GM18867 (cell line): Measurements from ENCODE around the gene EIF2S2.
"Not testable (repeated sequence)": the region's sequence is repeated elsewhere in the genome, so short reads cannot be mapped to it uniquely, and the experiment has no call there.

Experiments
- ATAC-seq: cut with Tn5 transposase; IDR thresholded peaks from one replicate; pipeline ENCODE4 v1.9.1; 2021; ENCODE audit warnings: mild to moderate bottlenecking, moderate library complexity; ENCODE audit not compliant: unreplicated experiment

EIF2S2 gene

GRCh38 chr20:34111702-34112599, at the start of gene EIF2S2:
EIF2S2 (minus strand) TSS chr20:34112243; CDS start chr20:34112110, 133 bp downstream.
- peak; percentile 88 for ATAC-seq

- ATAC-seq = not testable (repeated sequence)
These were observed 45.7 kb upstream of the EIF2S2 start for GRCh38 chr20:34157697-34158096.

DNA sequence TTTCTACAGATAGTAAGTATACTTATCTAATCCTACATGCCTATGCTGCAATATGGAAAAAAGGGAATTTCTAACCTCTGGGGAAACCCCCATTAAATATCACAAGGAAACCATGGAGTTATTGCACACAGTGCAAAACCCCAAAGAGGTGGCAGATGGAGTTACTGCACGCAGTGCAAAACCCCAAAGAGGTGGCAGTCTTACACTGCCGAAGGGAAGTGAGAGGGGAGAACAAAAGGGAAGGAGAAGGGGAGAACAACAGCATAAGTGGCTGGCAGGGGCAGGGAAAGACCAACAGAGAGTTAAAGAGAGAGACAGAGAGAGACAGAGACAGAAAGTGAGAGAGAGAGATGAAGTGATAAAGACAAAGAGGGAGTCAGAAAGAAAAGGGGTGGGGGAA, 43.8 kb upstream of the EIF2S2 start:
- ATAC-seq = no peak

GRCh38 chr20:34153169-34153568, 41.1 kb upstream of the EIF2S2 start:
- ATAC-seq = not testable (repeated sequence)

DNA sequence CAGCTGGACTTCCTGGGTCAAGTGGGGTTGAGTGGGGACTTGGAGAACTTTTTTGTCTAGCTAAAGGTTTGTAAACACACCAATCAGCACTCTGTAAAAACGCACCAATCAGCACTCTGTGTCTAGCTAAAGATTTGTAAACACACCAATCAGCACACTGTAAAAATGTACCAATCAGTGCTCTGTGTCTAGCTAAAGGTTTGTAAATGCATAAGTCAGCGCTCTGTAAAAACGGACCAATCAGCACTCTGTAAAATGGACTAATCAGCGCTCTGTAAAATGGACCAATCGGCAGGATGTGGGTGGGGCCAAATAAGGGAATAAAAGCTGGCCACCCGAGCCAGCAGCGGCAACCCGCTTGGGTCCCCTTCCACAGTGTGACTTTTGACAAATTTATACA, 40.0 kb upstream of the EIF2S2 start:
- not testable (repeated sequence) for ATAC-seq

- no peak for ATAC-seq
These were observed 38.4 kb upstream of the EIF2S2 start for GRCh38 chr20:34150306-34151000.

- ATAC-seq = no peak
These were observed 33.3 kb upstream of the EIF2S2 start for GRCh38 chr20:34145280-34145819.

- ATAC-seq = no peak
These were observed 31.9 kb upstream of the EIF2S2 start for GRCh38 chr20:34143951-34144350.

- ATAC-seq = no peak
These were observed 30.1 kb upstream of the EIF2S2 start for GRCh38 chr20:34142121-34142520.

DNA sequence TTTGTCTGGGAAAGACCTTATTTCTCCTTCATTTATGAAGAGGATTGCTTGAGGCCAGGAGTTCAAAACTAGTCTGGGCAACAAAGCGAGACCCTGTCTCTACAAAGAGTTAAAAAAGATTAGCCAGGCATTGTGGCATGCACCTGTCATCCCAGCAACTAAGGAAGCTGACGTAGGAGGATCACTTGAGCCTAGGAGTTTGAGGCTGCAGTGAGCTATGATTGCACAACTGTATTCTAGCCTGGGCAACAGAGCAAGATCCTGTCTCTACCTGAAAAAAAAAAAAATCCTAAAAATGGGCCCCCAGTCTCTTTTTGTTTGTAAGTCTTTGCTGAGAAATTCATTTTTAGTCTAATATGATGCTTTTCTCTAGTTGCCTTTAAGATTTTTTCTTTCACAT, 29.2 kb upstream of the EIF2S2 start:
- no peak for ATAC-seq

- ATAC-seq = not testable (repeated sequence)
These were observed 23.7 kb upstream of the EIF2S2 start for GRCh38 chr20:34135525-34136275.

DNA sequence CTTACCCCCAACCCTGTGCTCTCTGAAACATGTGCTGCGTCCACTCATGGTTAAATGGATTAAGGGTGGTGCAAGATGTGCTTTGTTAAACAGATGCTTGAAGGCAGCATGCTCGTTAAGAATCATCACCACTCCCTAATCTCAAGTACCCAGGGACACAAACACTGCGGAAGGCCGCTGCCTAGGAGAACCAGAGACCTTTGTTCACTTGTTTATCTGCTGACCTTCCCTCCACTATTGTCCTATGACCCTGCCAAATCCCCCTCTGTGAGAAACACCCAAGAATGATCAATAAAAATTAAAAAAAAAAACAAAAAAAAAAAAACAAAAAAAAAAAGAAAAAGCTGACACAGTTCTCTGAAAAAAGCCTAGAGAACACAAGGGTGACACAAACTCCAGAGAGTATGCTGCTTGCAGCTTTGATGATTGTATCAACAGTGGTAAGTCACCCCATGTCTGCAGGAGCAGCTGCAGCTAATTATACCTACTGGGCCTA, 21.4 kb upstream of the EIF2S2 start:
- not testable (repeated sequence) for ATAC-seq

DNA sequence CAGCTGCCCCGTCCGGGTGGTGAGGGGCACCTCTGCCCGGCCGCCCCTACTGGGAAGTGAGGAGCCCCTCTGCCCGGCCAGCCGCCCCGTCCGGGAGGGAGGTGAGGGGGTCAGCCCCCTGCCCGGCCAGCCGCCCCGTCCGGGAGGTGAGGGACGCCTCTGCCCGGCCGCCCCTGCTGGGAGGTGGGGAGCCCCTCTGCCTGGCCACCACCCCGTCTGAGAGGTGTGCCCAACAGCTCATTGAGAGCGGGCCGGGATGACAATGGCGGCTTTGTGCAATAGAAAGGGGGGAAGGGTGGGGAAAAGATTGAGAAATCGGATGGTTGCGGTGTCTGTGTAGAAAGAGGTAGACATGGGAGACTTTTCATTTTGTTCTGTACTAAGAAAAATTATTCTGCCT, 20.9 kb upstream of the EIF2S2 start:
- ATAC-seq = not testable (repeated sequence)

GRCh38 chr20:34132491-34132890, 20.4 kb upstream of the EIF2S2 start:
- not testable (repeated sequence) for ATAC-seq

- no peak for ATAC-seq
These were observed 19.4 kb upstream of the EIF2S2 start for GRCh38 chr20:34131491-34131890.

GRCh38 chr20:34129518-34130162, 17.6 kb upstream of the EIF2S2 start:
- no peak for ATAC-seq

GRCh38 chr20:34127792-34128191, 15.7 kb upstream of the EIF2S2 start:
- ATAC-seq = no peak

- ATAC-seq = no peak
These were observed 12.6 kb upstream of the EIF2S2 start for GRCh38 chr20:34124469-34125249.

DNA sequence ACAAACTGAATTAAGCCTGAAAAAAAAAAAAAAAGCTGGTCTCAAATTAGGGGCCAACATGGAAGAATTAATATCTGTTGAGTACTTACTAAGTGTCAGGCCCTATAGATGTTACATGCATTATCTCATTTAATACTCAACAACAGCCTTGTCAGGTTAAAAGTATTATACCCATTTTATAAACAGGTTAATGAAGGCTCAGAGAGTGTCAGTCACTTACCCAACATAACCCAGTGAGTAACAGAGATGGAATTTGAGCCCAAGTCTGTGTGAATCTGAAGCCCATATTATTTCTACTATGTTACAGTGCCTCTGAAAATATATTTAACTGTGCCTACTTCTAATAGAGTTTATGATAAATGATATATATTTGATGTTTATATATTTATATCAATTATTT, 11.3 kb upstream of the EIF2S2 start:
- ATAC-seq = no peak
